Neural progenitor cell (in vitro differentiated cells): ENCODE results near the gene BIN2. TPM values are rescaled to one million over a fixed set of nuclear protein-coding genes. Genes with fewer than 3 reads are reported as not detected.

Experiments
- DNase-seq: peaks from one replicate; pipeline ENCODE4 v3.0.0-alpha.2; 2016; ENCODE audit warnings: low spot score
- H2AFZ ChIP-seq: fragments of 200-600 bp; sonication (generic); replicated peaks from 2 replicates; pipeline ENCODE4 v1.6.1; 2016; ENCODE audit warnings: antibody characterized with exemption
- H3F3A ChIP-seq: fragments of 200-600 bp; sonication (generic); 2 replicates; pipeline ENCODE4 v1.6.1; 2016; ENCODE audit warnings: antibody characterized with exemption, low read depth
- H3K27ac ChIP-seq: fragments of 200-600 bp; sonication (generic); 2 replicates; pipeline ENCODE4 v1.5.1; 2016; ENCODE audit warnings: mild to moderate bottlenecking
- H3K27me3 ChIP-seq: fragments of 200-600 bp; sonication (generic); 2 replicates; pipeline ENCODE4 v1.6.1; 2016; ENCODE audit warnings: mild to moderate bottlenecking, moderate library complexity
- H3K36me3 ChIP-seq: fragments of 200-600 bp; sonication (generic); 2 replicates; pipeline ENCODE4 v1.5.1; 2016
- H3K4me1 ChIP-seq: fragments of 200-600 bp; sonication (generic); 2 replicates; pipeline ENCODE4 v1.6.1; 2016; ENCODE audit warnings: mixed run types
- H3K4me2 ChIP-seq: fragments of 200-600 bp; sonication (generic); 2 replicates; pipeline ENCODE4 v1.6.1; 2016
- H3K4me3 ChIP-seq: fragments of 200-600 bp; sonication (generic); 2 replicates; pipeline ENCODE4 v1.5.1; 2016
- H3K79me2 ChIP-seq: fragments of 200-600 bp; sonication (generic); 2 replicates; pipeline ENCODE4 v1.6.1; 2016; ENCODE audit warnings: low read depth
- H3K9ac ChIP-seq: fragments of 200-600 bp; sonication (generic); 2 replicates; pipeline ENCODE4 v1.6.1; 2016
- H3K9me3 ChIP-seq: fragments of 200-600 bp; sonication (generic); 2 replicates; pipeline ENCODE4 v1.5.1; 2016; ENCODE audit warnings: low read depth
- H4K20me1 ChIP-seq: fragments of 200-600 bp; sonication (generic); 2 replicates; pipeline ENCODE4 v1.6.1; 2016; ENCODE audit warnings: low read depth
- H3K27ac Mint-ChIP-seq: 3 replicates; pipeline ENCODE4 v1.8.0; 2021; ENCODE audit warnings: mixed read lengths
- H3K27me3 Mint-ChIP-seq: 2 replicates; pipeline ENCODE4 v1.8.0; 2022; ENCODE audit warnings: low read depth, mild to moderate bottlenecking, inconsistent platforms, moderate library complexity, mixed read lengths; ENCODE audit not compliant: insufficient read depth
- H3K36me3 Mint-ChIP-seq: 3 replicates; pipeline ENCODE4 v1.8.0; 2021; ENCODE audit warnings: mixed read lengths
- H3K4me1 Mint-ChIP-seq: 3 replicates; pipeline ENCODE4 v1.8.0; 2021; ENCODE audit warnings: mixed read lengths
- H3K4me3 Mint-ChIP-seq: 3 replicates; pipeline ENCODE4 v1.8.0; 2021; ENCODE audit warnings: mild to moderate bottlenecking, moderate library complexity, mixed read lengths
- H3K9me3 Mint-ChIP-seq: 3 replicates; pipeline ENCODE4 v1.8.0; 2020; ENCODE audit warnings: mixed read lengths
- CTCF ChIP-seq: fragments of 200-600 bp; sonication (generic); IDR thresholded peaks from 2 replicates; pipeline ENCODE4 v1.5.1; 2017; ENCODE audit warnings: antibody characterized with exemption, mild to moderate bottlenecking
- EZH2 ChIP-seq: fragments of 200-600 bp; sonication (generic); IDR thresholded peaks from 2 replicates; pipeline ENCODE4 v1.6.1; 2017; ENCODE audit warnings: antibody characterized with exemption, mild to moderate bottlenecking, moderate library complexity
- EZH2phosphoT487 ChIP-seq: fragments of 200-600 bp; sonication (generic); IDR thresholded peaks from 2 replicates; pipeline ENCODE4 v1.6.1; 2017; ENCODE audit warnings: antibody characterized with exemption
- total RNA-seq: library from RNA; depleted of rRNA; stranded (reverse); fragments of >200 nt; gene quantifications from 2 replicates; pipeline ENCODE4 v1.2.3, GENCODE V29; 2015; ENCODE audit warnings: low replicate concordance

Gene BIN2
- total RNA-seq, 1 donor from 2014 or later = 0.52 TPM

- Histone ChIP-seq H4K20me1 (no peaks in the 10 kb centered on the region), H3K4me2 (peak overlapping the region; percentile 29), H3K9me3 (no peaks in the 10 kb centered on the region), H3K36me3 (no peaks in the 10 kb centered on the region), H3K79me2 (no peaks in the 10 kb centered on the region), H3K4me3 (no peak overlapping the region), H3K27me3 (no peaks in the 10 kb centered on the region), H3K4me1 (peaks cover 12% of the 10 kb centered on the region), H3K27ac (peak overlapping the region; percentile 67), H3K9ac (no peak overlapping the region), H2AFZ (no peak overlapping the region), H3F3A (peaks cover 17% of the 10 kb centered on the region)
- TF ChIP-seq CTCF (no peak), EZH2 (no peak), EZH2phosphoT487 (no peak)
- no peaks in the 10 kb centered on the region for H3K36me3 Mint-ChIP-seq
- no peak overlapping the region for H3K4me3 Mint-ChIP-seq
- H3K9me3 Mint-ChIP-seq = peaks cover 2% of the 10 kb centered on the region
- DNase-seq = peak; percentile 31
- H3K4me1 Mint-ChIP-seq = peaks cover 7% of the 10 kb centered on the region
- H3K27ac Mint-ChIP-seq = no peak overlapping the region
- peaks cover 4% of the 10 kb centered on the region for H3K27me3 Mint-ChIP-seq
Observed at GRCh38 chr12:51333536-51333935, 9.6 kb upstream of the BIN2 start.

GRCh38 chr12:51330186-51330585, 6.2 kb upstream of the BIN2 start:
- peaks cover 18% of the 10 kb centered on the region for H3F3A ChIP-seq
- no peak overlapping the region for H2AFZ ChIP-seq
- Mint-ChIP-seq H3K27me3 (peaks cover 2% of the 10 kb centered on the region), H3K9me3 (peaks cover 2% of the 10 kb centered on the region), H3K27ac (no peak overlapping the region), H3K4me3 (no peak overlapping the region), H3K36me3 (no peaks in the 10 kb centered on the region), H3K4me1 (peaks cover 14% of the 10 kb centered on the region)
- no peaks in the 10 kb centered on the region for H3K79me2 ChIP-seq
- no peak for DNase-seq
- no peak overlapping the region for H3K4me2 ChIP-seq
- H3K4me1 ChIP-seq = peaks cover 18% of the 10 kb centered on the region
- no peaks in the 10 kb centered on the region for H4K20me1 ChIP-seq
- H3K27ac ChIP-seq = no peak overlapping the region
- TF ChIP-seq CTCF (no peak), EZH2 (no peak), EZH2phosphoT487 (no peak)
- H3K4me3 ChIP-seq = no peak overlapping the region
- no peak overlapping the region for H3K9ac ChIP-seq
- no peaks in the 10 kb centered on the region for H3K9me3 ChIP-seq
- no peaks in the 10 kb centered on the region for H3K27me3 ChIP-seq
- no peaks in the 10 kb centered on the region for H3K36me3 ChIP-seq

GRCh38 chr12:51329742-51330141, 5.8 kb upstream of the BIN2 start:
- Mint-ChIP-seq H3K27me3 (peaks cover 2% of the 10 kb centered on the region), H3K36me3 (no peaks in the 10 kb centered on the region), H3K4me1 (peaks cover 14% of the 10 kb centered on the region), H3K27ac (no peak overlapping the region), H3K4me3 (no peak overlapping the region), H3K9me3 (peaks cover 2% of the 10 kb centered on the region)
- no peaks in the 10 kb centered on the region for H3K27me3 ChIP-seq
- H2AFZ ChIP-seq = peak overlapping the region; percentile 81
- no peak overlapping the region for H3K27ac ChIP-seq
- no peaks in the 10 kb centered on the region for H3K9me3 ChIP-seq
- H3K9ac ChIP-seq = no peak overlapping the region
- no peak for DNase-seq
- no peaks in the 10 kb centered on the region for H4K20me1 ChIP-seq
- H3F3A ChIP-seq = peaks cover 18% of the 10 kb centered on the region
- TF ChIP-seq EZH2 (no peak), EZH2phosphoT487 (no peak), CTCF (no peak)
- no peaks in the 10 kb centered on the region for H3K36me3 ChIP-seq
- no peaks in the 10 kb centered on the region for H3K79me2 ChIP-seq
- H3K4me1 ChIP-seq = peaks cover 18% of the 10 kb centered on the region
- H3K4me3 ChIP-seq = no peak overlapping the region
- no peak overlapping the region for H3K4me2 ChIP-seq
